ENCODE data around the gene AGTRAP. TPM values are rescaled to one million over a fixed set of nuclear protein-coding genes. Genes with fewer than 3 reads are reported as not detected.

The AGTRAP gene
- total RNA-seq, 1 donor from 2014 or later: 76.7 TPM

- Histone ChIP-seq H3K4me3 (ENCODE audit: low read depth, low read length) (no peak overlapping the region), H3K36me3 (ENCODE audit: control insufficient read depth, insufficient read depth, low read length) (no peaks in the 10 kb centered on the region), H3K27me3 (ENCODE audit: control insufficient read depth, insufficient read depth, low read length) (no peaks in the 10 kb centered on the region)
- TF ChIP-seq, protein P1, sequence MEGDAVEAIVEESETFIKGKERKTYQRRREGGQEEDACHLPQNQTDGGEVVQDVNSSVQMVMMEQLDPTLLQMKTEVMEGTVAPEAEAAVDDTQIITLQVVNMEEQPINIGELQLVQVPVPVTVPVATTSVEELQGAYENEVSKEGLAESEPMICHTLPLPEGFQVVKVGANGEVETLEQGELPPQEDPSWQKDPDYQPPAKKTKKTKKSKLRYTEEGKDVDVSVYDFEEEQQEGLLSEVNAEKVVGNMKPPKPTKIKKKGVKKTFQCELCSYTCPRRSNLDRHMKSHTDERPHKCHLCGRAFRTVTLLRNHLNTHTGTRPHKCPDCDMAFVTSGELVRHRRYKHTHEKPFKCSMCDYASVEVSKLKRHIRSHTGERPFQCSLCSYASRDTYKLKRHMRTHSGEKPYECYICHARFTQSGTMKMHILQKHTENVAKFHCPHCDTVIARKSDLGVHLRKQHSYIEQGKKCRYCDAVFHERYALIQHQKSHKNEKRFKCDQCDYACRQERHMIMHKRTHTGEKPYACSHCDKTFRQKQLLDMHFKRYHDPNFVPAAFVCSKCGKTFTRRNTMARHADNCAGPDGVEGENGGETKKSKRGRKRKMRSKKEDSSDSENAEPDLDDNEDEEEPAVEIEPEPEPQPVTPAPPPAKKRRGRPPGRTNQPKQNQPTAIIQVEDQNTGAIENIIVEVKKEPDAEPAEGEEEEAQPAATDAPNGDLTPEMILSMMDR (IDR thresholded peaks at IDR 0.05; ENCODE audit: insufficient read depth, low read length, poor library complexity, severe bottlenecking): no peak
- no peak for DNase-seq (ENCODE audit: low read depth)
Measured at GRCh38 chr1:11746795-11747487, 11.0 kb downstream of the AGTRAP start.

DNA sequence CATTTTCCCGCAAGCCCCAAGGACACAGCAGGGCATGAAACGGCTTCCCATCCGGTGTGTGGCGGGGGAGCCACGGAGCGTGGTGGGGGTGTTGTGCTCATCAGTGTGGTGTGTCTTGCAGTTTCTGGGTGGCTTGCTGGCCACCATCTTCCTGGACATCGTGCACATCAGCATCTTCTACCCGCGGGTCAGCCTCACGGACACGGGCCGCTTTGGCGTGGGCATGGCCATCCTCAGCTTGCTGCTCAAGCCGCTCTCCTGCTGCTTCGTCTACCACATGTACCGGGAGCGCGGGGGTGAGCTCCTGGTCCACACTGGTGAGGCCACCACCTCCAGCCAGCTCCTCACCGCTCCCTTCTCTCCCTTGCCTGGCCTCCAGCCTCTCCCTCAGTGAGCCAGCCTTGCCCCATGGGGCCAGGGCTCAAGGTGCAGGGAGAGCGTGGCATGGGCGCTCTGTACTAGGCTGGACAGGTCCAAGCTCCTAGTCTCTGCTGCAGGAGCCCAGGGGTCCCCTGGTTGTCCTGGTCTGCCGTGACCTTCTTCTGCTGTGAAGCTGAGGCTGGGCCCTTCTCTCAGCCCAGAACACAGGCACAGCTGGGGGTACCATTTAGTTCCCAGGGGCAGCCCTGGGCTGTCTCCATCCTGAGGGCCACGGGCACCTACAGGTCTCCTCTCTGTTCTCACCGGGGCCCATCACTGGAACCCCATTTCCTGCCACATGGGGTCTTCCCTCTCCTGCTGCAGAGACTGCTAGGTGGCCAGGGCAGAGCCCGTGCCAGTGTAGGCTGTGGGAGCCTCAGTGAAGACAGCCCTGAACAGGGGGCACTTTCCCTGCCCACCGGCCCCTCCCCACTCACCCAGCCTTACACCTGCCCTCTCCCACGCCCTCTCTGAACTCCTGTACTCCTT lies 12.6 kb downstream of the AGTRAP start:
- H3K4me3 ChIP-seq (ENCODE audit: low read depth, low read length): no peak overlapping the region
- no peak for DNase-seq (ENCODE audit: low read depth)
- H3K36me3 ChIP-seq (ENCODE audit: control insufficient read depth, insufficient read depth, low read length): no peaks in the 10 kb centered on the region
- no peaks in the 10 kb centered on the region for H3K27me3 ChIP-seq (ENCODE audit: control insufficient read depth, insufficient read depth, low read length)
- TF ChIP-seq, protein P1 (IDR thresholded peaks at IDR 0.05; ENCODE audit: insufficient read depth, low read length, poor library complexity, severe bottlenecking): no peak

DNA sequence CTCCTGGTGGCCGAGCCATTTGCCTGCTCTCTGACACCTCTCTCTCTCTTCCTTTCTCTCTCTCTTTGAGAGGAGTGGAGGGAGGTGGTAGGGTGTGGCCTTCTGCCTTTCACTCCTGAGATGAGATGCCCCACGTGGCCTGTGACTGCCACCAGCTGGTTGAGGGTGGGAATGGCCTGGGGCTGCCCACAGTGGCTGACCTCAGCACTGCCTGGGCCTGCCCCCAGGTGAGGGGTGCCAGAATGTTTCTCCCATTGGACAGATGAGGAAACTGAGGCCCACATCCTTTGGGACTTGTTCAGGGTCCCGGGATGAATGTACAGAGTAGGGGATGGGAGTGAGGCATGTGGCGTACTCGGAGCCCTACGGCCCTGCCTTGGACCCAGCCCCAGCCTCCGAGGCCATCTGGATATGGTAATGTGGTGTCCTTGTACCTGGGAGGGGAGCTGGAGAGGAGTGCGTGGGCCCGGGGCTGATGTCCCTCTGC lies 13.3 kb downstream of the AGTRAP start:
- H3K36me3 ChIP-seq (ENCODE audit: control insufficient read depth, insufficient read depth, low read length): no peaks in the 10 kb centered on the region
- TF ChIP-seq, protein P1 (IDR thresholded peaks at IDR 0.05; ENCODE audit: insufficient read depth, low read length, poor library complexity, severe bottlenecking): peak; percentile 52
- no peak overlapping the region for H3K4me3 ChIP-seq (ENCODE audit: low read depth, low read length)
- H3K27me3 ChIP-seq (ENCODE audit: control insufficient read depth, insufficient read depth, low read length): no peaks in the 10 kb centered on the region
- no peak for DNase-seq (ENCODE audit: low read depth)

DNA sequence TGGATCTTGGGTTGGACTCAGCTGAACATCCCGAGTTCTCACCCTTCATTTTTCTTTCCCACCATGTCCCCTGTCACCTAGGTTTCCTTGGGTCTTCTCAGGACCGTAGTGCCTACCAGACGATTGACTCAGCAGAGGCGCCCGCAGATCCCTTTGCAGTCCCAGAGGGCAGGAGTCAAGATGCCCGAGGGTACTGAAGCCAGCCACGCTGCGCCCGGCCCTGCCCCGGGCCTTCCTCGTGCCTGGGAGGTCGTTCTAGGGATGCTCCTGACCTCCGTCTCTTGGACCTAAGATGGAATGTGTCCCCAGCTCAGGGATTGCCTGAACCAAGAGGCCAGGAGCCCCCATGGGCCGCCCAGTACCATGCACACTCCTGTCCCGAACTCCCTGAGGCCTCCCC lies 14.1 kb downstream of the AGTRAP start:
- TF ChIP-seq, protein P1 (IDR thresholded peaks at IDR 0.05; ENCODE audit: insufficient read depth, low read length, poor library complexity, severe bottlenecking): no peak
- no peak overlapping the region for H3K4me3 ChIP-seq (ENCODE audit: low read depth, low read length)
- H3K27me3 ChIP-seq (ENCODE audit: control insufficient read depth, insufficient read depth, low read length): no peaks in the 10 kb centered on the region
- H3K36me3 ChIP-seq (ENCODE audit: control insufficient read depth, insufficient read depth, low read length): no peaks in the 10 kb centered on the region
- DNase-seq (ENCODE audit: low read depth): no peak

DNA sequence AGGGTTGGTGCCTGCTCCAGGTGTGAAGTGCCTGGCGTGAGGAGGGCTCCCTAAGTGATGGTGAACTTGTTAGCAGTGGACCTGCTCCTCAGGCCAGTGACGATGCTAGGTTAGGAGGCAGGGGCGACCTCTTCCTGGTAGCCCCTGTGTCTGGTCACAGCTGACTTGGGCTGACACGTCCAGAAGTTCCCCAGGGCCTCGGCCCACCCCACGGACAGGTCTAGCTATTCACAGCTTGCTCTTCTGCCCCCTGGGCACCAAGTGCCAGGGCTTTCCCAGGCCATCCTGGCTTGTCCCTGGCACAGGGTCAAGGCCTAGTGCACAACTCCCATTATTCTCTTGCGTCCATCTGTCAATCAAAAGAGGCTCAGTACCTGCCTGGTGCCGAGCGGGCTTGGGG lies 15.2 kb downstream of the AGTRAP start:
- no peak for DNase-seq (ENCODE audit: low read depth)
- TF ChIP-seq, protein P1 (IDR thresholded peaks at IDR 0.05; ENCODE audit: insufficient read depth, low read length, poor library complexity, severe bottlenecking): no peak
- no peak overlapping the region for H3K4me3 ChIP-seq (ENCODE audit: low read depth, low read length)
- no peaks in the 10 kb centered on the region for H3K27me3 ChIP-seq (ENCODE audit: control insufficient read depth, insufficient read depth, low read length)
- H3K36me3 ChIP-seq (ENCODE audit: control insufficient read depth, insufficient read depth, low read length): no peaks in the 10 kb centered on the region
